Stimulated activated CD4-positive, alpha-beta T cell treated with anti-CD3 and anti-CD28 coated beads, TNF-alpha, amount 100 ng/mL, for 4 hours (primary cell): Measurements from ENCODE around the gene RAB3IL1.
A peak's percentile ranks its signal among the peaks of the same experiment; 100 is the strongest.

ENCODE experiments used
- DNase-seq, 3 experiments: peaks; one replicate each; pipeline ENCODE4 v3.0.0-alpha.2; 2020; ENCODE audit warnings: low read depth in 3 of 3

Gene RAB3IL1

DNA sequence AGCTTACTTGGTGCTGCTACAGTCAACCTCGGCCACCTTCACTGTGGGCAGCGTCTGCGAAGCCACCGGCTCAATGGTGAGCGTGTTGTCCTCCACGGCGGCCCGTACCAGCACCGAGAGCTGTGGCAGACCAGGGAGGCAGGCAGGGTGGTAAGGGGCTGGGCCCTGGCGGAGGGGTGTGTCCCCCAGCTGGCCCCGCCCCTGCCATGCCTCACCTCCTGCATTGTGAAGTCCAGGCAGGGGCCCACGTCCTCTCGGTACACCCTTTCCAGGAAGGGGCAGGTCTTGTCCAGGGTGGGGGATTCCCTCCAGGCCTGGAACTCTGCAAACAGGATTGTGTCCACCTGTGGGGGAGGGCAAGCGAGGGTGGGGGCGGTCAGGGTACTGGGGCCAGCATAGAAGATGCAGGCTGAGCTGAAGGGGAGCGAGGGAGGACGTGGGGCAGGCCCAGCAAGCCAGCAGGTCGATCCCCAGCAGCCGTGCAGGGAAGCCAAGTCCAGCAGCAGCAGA, 12.8 kb downstream of the RAB3IL1 start:
- no peak for DNase-seq

- no peak for DNase-seq
Observed at GRCh38 chr11:61903845-61904244, 13.5 kb downstream of the RAB3IL1 start.

DNA sequence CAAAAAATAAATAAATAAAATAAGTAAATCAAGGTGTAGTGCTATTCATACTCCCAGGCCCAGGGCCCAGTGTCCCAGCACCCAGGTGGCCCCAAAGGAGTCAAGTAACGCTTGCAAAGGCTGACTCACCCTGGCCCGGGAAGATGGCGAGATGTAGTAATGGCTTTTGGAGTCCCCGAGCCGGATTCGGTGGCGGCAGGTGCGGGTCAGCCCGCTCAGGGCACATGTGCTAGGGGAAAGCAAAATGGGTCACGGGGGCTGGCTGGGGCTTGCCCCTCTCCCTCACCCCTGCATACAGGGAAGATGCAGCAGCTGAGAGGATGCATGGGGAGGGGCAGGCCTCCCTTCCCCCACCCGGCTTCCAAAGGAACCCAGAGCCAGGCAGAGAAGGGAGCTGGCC, 15.1 kb downstream of the RAB3IL1 start:
- no peak for DNase-seq

GRCh38 chr11:61901397-61901796, 16.0 kb downstream of the RAB3IL1 start:
- DNase-seq = no peak

DNA sequence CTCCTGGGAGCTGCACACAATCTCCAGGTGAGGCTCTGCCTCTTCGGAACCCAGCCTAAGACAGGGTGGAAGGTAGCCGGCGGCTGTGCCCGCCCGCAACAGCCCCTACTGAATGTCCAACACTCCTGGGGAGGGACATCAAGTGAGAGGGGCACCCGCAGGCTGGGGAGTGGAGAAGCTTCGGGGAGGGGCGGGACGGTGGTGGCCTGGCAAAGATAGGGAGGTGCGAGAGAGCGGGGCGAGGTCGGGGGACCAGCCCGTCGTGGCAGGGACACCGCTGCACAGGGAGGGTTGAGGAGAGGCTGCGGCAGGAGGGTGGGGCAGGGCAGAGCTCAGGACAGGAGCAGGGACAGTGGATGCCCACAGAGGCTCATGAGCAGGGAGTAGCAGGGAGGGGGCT, 17.1 kb downstream of the RAB3IL1 start:
- DNase-seq = no peak

- peak; percentile 79 to 92 (median 86) for DNase-seq
Observed at GRCh38 chr11:61899146-61899841, 18.1 kb downstream of the RAB3IL1 start.

DNA sequence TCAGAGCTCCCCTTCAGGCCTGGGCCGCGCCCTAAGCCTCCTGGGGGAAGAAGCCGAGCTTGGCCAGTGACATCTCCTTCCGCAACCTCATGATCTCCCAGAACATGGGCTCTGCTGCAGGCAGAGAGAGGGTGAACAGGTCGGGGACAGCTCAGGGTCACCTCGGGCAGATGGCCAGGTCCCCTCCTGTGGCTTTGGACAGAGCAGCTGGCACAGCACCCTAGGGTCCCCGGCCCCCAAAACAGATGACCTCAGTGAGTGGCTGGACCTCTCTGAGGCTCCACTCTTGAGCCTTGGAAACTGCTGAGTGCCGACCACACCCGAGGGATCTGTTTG, 19.2 kb downstream of the RAB3IL1 start:
- no peak for DNase-seq

DNA sequence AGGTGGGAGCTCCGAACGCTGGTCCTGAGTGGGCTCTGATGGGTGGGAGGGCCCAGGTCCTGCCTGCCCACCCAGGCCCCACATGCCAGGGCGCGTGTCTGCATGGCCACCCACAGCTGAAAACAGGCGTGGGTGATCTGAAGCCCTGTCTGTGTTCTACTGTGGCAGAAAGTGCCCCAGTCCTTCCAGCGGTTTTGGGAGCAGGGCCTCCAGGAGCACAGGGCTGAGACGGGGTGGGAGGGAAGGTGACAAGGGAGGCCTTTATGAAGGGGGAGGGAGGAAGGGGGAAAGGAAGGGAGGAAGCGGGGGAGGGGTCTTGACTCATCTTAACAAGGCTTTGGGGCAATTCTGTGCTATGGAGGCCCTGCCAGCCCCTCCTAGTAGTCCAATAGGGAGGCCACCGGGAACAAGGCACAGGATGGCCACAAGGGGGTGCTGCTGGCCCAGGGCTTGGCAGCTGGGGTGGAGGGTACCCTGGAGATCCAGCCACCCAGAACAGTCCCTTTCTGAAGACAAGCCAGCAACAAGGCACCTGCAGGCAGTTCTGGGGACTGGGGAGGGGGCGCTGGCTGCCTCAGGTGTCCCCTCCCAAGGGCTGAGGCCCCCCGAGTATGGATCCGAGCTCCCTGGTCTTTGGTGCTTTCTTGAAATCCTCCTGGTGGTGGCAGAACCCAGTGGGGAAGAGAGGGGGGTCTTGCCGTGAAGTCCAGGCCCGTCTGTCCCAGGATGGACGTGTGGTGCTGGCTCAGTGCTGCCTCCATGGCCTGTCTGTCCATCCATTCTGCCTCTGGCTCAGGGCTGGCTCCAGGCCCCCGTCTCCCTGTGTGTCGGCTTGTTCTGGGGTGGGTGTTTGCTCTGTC, 19.7 kb downstream of the RAB3IL1 start:
- peak; percentile 61 to 69 (median 66) for DNase-seq

- DNase-seq = no peak
Observed at GRCh38 chr11:61896665-61897386, 20.5 kb downstream of the RAB3IL1 start.

- DNase-seq = no peak
Observed at GRCh38 chr11:61895718-61896059, 21.7 kb downstream of the RAB3IL1 start.

GRCh38 chr11:61895046-61895717, 22.2 kb downstream of the RAB3IL1 start:
- no peak for DNase-seq

GRCh38 chr11:61893981-61894380, 23.4 kb downstream of the RAB3IL1 start:
- no peak for DNase-seq

GRCh38 chr11:61892085-61892370, 25.3 kb downstream of the RAB3IL1 start:
- no peak for DNase-seq

DNA sequence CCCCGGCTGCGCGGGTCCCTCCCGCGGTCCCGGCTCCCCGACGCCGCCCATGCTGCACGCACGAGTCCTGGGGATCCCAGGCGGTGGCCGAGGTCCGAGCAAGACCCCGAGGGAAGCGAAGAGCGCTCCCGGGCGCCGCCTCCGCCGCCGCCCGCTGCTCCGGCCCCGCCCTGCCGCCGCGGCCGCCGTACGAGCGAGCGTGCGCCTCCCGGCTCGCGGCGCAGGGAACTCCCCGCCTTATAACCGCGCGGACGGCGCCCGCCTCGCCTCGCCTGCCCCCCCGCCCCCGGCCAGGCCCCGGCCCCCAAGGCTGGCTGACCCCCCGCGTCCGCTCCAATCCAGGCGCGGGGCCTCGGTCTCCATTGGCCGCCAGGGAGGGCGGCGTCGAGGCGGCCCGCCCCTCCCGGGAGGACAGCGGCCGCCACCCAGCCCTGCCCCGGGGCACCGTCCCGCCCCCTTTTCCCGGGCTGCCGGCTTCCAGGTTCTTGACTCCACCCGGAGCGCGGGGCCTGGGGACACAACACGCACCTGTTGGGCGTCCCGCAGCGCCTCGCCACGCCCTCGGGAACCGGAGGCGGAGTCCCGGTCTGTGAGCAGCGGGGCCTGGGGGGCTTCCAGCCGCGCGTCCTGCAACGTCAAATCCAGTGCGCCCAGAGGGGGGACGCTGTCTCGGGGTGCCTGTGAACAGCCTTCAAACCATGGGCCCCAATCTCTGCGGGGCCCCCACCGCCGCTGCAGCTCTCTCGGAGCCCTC, 25.9 kb downstream of the RAB3IL1 start, which contains the start of gene FADS3:
TSS of gene FADS3 (minus strand) at position 215 of the 754 bp plus-strand sequence. CDS start at position 51, 164 bp downstream.
- peak; percentile 5 to 28 (median 24) for DNase-seq

DNA sequence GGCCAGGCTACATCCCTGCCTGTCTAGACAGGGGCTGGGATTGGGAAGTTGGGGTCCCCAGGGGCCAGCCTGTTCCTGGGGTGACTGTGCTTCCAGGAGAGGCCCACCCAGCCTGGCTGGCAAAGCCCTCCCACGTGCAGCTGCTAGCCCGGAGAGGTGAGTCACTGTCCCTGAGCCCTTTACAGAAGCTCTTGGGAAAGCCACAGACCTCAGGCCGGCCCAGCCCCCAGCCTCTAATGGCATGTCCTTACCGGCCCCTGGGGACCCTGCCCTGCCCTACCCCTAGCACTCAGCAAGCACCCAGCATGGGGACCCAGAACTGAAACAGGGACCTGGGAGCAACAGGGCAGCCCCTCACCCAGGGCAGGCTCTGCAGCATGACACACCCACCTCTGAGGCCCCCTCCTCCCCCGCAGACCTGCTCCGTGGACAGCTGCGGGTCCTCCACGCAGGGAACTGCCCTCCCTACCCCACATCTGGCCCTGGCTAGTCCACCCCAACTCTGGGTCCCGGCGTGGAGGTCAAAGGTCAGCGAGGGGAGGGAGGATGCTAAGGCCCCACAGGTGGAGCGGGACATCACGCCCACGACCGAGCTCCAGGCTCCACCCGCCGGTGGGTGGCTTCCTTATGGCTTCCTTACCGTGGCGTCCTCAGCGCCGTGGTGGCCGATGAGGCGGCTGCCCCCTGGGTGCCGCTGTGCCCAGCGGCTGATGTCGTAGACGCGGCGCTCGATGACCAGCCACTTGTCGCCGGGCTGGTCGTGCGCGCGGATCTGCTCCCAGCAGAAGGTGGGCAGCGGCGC, 26.6 kb downstream of the RAB3IL1 start:
- peak in 2 of 3 experiments; percentile 11 for DNase-seq

DNA sequence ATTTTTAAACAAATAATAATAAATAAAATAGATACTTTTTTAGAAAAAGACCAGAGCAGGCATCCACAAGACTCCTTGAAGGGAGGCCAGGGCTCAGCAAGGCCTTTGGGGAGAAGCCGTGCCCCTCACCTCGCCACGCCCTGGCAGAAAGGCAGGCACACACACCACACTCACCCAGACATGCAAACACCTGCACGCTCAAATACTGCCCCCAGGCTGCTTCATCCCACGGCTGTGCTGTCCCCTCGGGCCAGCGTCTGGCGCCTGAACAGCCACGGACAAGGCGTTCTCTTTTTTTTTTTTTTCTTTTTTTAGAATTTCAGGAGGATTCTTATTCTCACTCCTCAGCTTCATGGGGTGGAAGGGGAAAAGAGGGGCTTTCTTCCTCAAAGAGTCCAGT, 27.5 kb downstream of the RAB3IL1 start:
- no peak for DNase-seq

GRCh38 chr11:61888590-61888989, 28.8 kb downstream of the RAB3IL1 start:
- no peak for DNase-seq

- DNase-seq = no peak
Observed at GRCh38 chr11:61887839-61888494, 29.4 kb downstream of the RAB3IL1 start.

DNA sequence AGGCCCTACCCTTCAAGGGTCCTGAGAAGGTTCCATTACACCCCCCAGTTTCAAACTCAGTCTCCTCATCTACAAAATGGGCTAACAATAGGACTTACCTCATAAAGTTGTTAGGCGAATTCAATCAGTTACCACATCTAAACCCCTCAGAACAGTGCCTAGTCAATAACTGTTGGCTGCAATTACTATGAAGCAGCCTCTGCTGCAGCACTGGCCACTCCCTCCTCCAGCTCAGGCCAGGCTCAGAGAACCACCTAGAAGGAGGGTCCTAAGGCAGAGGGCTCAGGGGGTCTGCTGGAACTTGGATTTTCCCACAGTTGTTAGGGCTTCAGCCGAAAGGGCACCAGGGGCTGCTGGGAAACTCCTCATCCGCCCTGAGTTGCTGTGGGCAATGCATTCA, 30.7 kb downstream of the RAB3IL1 start:
- no peak for DNase-seq
